ENCODE data around the gene PCDHB1. TPM values are rescaled to one million over a fixed set of nuclear protein-coding genes. Genes with fewer than 3 reads are reported as not detected.

The PCDHB1 gene
- total and polyA plus RNA-seq, 2 of the 8 experiments (the other 6 are each of a cell fraction or from before 2014, with no cell fraction given): 0.03 to 0.04 TPM

DNA sequence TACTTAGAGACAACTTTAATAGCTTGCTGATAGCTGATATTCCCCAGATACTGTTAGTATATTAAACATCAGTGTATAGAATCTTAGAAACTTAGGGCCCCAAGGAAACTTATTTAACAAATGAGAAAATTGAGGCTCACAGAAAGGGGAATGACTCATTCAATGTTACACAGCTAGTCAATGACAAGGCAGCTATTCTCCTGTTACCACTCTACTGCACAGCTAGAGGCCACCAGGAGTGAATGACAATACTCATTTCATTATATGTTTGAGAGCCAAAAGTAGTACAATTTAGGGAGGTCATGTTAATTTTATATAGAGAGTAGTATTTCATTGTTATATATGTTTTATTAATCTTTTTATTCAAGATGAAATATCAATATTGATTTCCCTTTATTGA, 33.2 kb upstream of the PCDHB1 start:
- no peak overlapping the region for H2BK12ac ChIP-seq (ENCODE audit: low read depth, low read length)
- DNase-seq (ENCODE audit: low read depth in 1 of 2, low spot score in 2 of 2) (no peak), FAIRE-seq (no peak)
- H2BK15ac ChIP-seq (ENCODE audit: low read length): no peak overlapping the region
- no peaks in the 10 kb centered on the region for H3K79me2 ChIP-seq (ENCODE audit: control insufficient read depth in 1 of 2, insufficient read depth in 2 of 2, low read length in 2 of 2)
- H4K8ac ChIP-seq (ENCODE audit: extremely low read depth, insufficient read depth, low read length): no peak overlapping the region
- no peak overlapping the region for H2AFZ ChIP-seq (ENCODE audit: low read length)
- H3K4ac ChIP-seq (replicated peaks; ENCODE audit: insufficient read length, low read depth, low read length): no peak overlapping the region
- H3K27ac ChIP-seq (ENCODE audit: low read depth, low read length): no peak overlapping the region
- H3K56ac ChIP-seq (replicated peaks; ENCODE audit: insufficient read length, low read depth, low read length): no peak overlapping the region
- CTCF ChIA-PET (ENCODE audit: partially characterized antibody): interaction anchor here (0.9 to 3.9 kb wide), 7 partner anchors 11 to 142 kb away, joined by 3 to 17 read pairs (median 8); partner anchors contain the start of gene PCDHAC2
- H4K91ac ChIP-seq (replicated peaks; ENCODE audit: insufficient read length, low read length): no peak overlapping the region
- POLR2A ChIA-PET (ENCODE audit: partially characterized antibody): interaction anchor here (0.7 to 1.4 kb wide), 2 partner anchors 14 to 16 kb away, joined by 3 to 5 read pairs; no protein-coding TSS in a partner anchor
- no peak overlapping the region for H3K18ac ChIP-seq (ENCODE audit: extremely low read depth, low read length)
- H2BK120ac ChIP-seq (replicated peaks; ENCODE audit: low read depth, low read length): no peak overlapping the region
- no peaks in the 10 kb centered on the region for H3K4me1 ChIP-seq (replicated peaks in 1 of 4; ENCODE audit: control insufficient read depth in 3 of 4, insufficient read depth in 4 of 4, low read length in 3 of 4)
- no peak overlapping the region for H3K14ac ChIP-seq (ENCODE audit: insufficient read length)
- H2BK20ac ChIP-seq (ENCODE audit: low read length): no peak overlapping the region
- H3K36me3 ChIP-seq (ENCODE audit: control insufficient read depth in 2 of 4, insufficient read depth in 4 of 4, low read length in 3 of 4): no peaks in the 10 kb centered on the region
- no peaks in the 10 kb centered on the region for H3K27me3 ChIP-seq (replicated peaks in 1 of 4; ENCODE audit: control insufficient read depth in 3 of 4, extremely low read depth in 1 of 4, insufficient read depth in 3 of 4, low read length in 3 of 4)
- H3K4me2 ChIP-seq (ENCODE audit: insufficient read depth in 1 of 2, low read depth in 2 of 2, low read length in 2 of 2): no peak overlapping the region
- no peaks in the 10 kb centered on the region for H3K23me2 ChIP-seq (ENCODE audit: low read depth, low read length)
- no peak overlapping the region for H4K5ac ChIP-seq (ENCODE audit: insufficient read length, low read depth, low read length)
- TF ChIP-seq, protein P1, sequence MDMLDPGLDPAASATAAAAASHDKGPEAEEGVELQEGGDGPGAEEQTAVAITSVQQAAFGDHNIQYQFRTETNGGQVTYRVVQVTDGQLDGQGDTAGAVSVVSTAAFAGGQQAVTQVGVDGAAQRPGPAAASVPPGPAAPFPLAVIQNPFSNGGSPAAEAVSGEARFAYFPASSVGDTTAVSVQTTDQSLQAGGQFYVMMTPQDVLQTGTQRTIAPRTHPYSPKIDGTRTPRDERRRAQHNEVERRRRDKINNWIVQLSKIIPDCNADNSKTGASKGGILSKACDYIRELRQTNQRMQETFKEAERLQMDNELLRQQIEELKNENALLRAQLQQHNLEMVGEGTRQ (IDR thresholded peaks at IDR 0.05; ENCODE audit: low read length): no peak
- TF ChIP-seq, protein P2, sequence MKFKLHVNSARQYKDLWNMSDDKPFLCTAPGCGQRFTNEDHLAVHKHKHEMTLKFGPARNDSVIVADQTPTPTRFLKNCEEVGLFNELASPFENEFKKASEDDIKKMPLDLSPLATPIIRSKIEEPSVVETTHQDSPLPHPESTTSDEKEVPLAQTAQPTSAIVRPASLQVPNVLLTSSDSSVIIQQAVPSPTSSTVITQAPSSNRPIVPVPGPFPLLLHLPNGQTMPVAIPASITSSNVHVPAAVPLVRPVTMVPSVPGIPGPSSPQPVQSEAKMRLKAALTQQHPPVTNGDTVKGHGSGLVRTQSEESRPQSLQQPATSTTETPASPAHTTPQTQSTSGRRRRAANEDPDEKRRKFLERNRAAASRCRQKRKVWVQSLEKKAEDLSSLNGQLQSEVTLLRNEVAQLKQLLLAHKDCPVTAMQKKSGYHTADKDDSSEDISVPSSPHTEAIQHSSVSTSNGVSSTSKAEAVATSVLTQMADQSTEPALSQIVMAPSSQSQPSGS (IDR thresholded peaks at IDR 0.05; ENCODE audit: low read length): no peak
- no peak for TF ChIP-seq SP4 (IDR thresholded peaks at IDR 0.05; ENCODE audit: low read length)
- no peak for TF ChIP-seq ZNF274 (IDR thresholded peaks at IDR 0.05; ENCODE audit: borderline replicate concordance, extremely low read depth, low read length)
- no peak for TF ChIP-seq SRF (IDR thresholded peaks at IDR 0.05; ENCODE audit: low read depth, low read length)
- no peak for TF ChIP-seq YY1 (IDR thresholded peaks at IDR 0.05; ENCODE audit: low read depth, low read length)
- no peak for TF ChIP-seq TAF1 (IDR thresholded peaks at IDR 0.05; ENCODE audit: low read depth, low read length)
- no peak for TF ChIP-seq RNF2 (IDR thresholded peaks at IDR 0.05; ENCODE audit: borderline replicate concordance, low read depth, low read length, missing control alignments, poor library complexity, severe bottlenecking)
- no peak for TF ChIP-seq KDM1A (IDR thresholded peaks at IDR 0.05; ENCODE audit: borderline replicate concordance, low read length)
- no peak for TF ChIP-seq TBP (IDR thresholded peaks at IDR 0.05; ENCODE audit: low read depth, low read length)
- no peak for TF ChIP-seq RBBP5 (IDR thresholded peaks at IDR 0.05; ENCODE audit: borderline replicate concordance, low read depth, low read length)
- TF ChIP-seq BRCA1 (IDR thresholded peaks at IDR 0.05; ENCODE audit: low read depth, low read length): no peak
- no peak overlapping the region for H2BK5ac ChIP-seq (ENCODE audit: low read depth, low read length)
- H3K23ac ChIP-seq (ENCODE audit: insufficient read length): no peak overlapping the region
- no peak overlapping the region for H2AK5ac ChIP-seq (ENCODE audit: low read depth, low read length)
- no peaks in the 10 kb centered on the region for H4K20me1 ChIP-seq (replicated peaks in 1 of 2; ENCODE audit: control insufficient read depth in 1 of 2, insufficient read depth in 2 of 2, low read length in 2 of 2)
- no peak overlapping the region for H3K4me3 ChIP-seq (ENCODE audit: extremely low read depth in 1 of 4, insufficient read depth in 2 of 4, low read depth in 3 of 4, low read length in 4 of 4)
- H3K79me1 ChIP-seq (ENCODE audit: low read depth, low read length): no peaks in the 10 kb centered on the region
- no peak overlapping the region for H3K9ac ChIP-seq (replicated peaks in 1 of 4; ENCODE audit: extremely low read depth in 1 of 4, low read depth in 3 of 4, low read length in 3 of 4)
- H3K9me3 ChIP-seq (ENCODE audit: insufficient read depth in 2 of 2, low read depth in 1 of 2, low read length in 1 of 2): no peaks in the 10 kb centered on the region

Measured in H1 (cell line).